Fibroblast of skin of left biceps (primary cell): Measurements from ENCODE around the gene DPY19L2.
"Not testable (repeated sequence)": the region's sequence is repeated elsewhere in the genome, so short reads cannot be mapped to it uniquely, and the experiment has no call there.

ENCODE experiments used
- DNase-seq, 2 experiments: peaks; one replicate each; pipeline ENCODE4 v3.0.0-alpha.2; 2013; ENCODE audit warnings: low read depth in 2 of 2

The DPY19L2 gene

DNA sequence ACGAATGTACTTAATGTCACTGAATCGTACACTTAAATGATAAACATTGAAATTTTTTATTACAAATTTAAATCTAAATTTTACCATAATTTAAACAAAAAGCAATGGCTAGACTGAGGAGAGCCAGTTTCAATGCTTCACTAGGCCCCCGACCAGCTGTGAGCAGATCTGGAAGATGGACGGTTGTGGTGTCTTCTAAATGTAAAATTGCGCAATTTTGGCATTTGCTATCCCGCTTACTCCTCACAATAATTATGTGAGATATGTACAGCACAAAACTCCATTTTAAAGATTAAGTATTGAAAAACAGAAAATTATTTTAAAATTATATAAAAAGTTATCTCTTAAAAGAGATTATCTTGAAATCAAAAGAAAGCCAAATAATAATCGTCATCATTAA, 5.3 kb downstream of the DPY19L2 start:
- not testable (repeated sequence) for DNase-seq

DNA sequence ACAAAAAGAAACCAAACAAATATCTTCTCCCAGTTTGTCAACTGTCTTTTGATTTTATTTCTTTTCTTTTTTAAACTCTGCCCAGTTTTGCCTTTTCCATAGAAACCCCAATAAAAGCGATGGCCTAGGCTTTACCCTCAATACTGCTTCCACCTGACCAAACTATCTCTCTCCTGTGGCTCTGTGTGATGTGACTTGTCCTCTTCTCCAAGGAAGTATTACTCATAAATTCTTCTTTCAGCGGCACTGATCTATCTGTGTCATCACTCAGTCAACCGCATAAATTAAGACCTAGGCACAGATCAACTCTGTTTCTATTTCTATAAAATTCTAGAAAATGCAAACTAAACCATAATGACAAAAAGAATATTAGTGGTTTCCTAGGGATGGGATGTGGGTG, 9.8 kb downstream of the DPY19L2 start:
- not testable (repeated sequence) for DNase-seq

DNA sequence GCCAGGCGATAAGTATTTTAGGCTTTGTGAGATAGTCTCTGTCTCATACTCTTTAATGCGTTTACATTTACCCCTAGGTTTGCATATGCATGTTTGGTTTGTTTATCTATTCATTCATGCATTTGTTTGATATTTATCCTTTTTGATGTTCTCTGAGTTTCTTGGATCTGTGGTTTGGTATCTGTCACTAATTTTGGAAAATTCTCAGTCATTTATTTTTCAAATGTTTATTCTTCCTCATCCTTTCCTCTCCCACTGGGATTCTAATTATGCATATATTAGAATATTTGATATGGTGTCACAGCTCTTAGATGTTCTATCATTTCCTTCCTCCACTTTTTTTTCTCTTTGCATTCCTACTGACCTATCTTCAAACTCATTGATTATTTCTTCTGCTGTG, 11.9 kb downstream of the DPY19L2 start:
- DNase-seq = not testable (repeated sequence)

DNA sequence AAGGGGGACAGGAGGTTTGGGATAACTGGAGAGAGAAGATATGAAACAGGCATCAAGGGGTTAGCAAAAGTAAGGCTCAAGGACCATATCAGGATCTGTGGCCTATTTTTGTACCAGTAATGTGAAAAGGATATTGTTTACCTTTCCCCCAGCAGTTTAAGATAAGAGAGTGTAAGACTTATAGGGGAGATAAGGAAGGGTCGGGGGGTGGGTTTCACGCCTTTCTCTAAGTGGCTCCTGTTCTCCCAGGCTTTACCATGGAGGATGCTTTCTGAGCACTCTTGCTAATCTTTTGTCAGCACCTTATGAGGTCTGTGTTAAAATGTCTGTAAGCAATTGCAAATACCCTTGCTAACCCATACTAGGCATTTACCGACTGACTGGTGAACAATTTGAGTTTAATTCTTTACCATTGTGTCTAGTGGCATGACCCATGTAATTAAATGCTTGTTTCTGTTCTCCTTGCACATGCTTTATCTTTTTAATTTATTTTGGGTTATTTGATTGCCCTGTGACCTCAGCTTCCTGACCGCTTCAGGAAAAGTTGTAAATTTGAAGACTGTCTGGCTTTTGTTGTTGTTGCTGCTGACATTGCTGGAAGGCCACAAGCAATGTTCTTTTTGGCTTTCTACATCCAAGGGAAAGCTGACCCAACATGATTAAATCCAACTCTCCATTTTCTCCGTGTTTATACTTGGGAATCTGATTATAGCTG, 12.6 kb downstream of the DPY19L2 start:
- not testable (repeated sequence) for DNase-seq

DNA sequence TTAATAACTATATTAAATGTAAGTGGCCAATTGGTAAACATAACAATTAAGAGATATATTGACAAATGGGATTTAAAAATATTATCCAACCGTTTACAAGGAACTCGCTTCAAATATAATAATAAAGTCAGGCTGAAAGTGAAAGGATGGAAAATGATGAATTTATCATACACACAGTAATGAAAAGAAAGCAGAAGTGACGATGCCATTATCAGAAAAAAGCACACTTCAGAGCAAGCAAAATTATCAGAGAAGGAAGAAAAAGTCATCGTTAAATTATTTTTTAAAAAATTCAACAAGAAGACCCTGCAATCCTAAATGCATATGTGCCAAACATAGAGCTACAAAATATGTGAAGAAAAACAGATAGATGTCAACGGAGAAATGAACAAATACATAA, 13.8 kb downstream of the DPY19L2 start:
- DNase-seq = not testable (repeated sequence)

DNA sequence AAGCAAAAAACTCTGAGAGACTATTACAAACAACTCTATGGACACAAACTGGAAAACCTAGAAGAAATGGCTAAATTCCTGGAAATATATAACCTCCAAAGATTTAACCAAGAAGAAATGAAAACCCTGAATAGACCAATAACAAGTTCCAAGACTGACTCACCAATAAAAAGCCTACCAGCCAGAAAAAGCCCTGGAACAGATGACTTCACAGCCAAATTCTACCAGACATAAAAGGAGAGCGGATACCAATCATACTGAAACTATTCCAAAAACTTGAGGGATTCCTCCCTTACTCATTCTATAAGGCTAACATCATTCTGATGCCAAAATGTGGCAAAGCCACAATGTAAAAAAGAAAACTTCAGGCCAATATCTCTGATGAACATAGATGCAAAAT, 18.8 kb downstream of the DPY19L2 start:
- peak; percentile 57 to 61 for DNase-seq

DNA sequence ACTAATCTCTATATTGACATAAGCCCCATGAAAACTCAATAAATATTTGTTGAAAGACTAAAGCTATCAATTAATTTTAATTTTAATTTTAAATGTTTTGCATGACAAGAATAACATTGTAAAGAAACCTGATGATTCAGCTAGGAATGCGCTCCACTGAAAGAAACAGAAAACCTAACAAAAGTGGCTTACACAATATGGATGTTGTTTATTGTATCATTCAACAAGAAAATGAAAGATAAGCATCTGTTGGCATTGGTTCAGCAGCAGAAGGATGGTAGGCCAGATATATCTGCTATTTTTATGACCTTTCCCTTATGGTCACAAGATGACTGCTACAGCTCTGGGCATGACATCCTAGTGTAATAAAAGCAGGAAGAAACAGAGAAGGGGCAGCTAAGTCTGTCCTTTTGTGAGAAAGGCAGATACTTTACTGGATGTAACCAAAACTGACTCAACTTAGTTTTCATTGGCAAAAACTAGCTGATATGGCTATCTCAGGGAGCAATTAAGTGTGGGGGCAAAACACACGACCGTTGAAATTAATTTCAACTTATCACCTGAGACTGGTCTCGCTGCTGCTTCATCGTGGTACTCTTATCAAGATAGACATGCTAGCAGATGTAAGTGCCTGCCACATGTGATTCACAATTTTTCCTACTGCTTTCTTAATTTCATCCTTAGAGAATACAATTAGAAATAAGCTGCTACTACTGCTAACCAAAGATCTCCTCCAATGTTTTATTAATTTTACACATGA, 24.7 kb downstream of the DPY19L2 start:
- DNase-seq = not testable (repeated sequence)

DNA sequence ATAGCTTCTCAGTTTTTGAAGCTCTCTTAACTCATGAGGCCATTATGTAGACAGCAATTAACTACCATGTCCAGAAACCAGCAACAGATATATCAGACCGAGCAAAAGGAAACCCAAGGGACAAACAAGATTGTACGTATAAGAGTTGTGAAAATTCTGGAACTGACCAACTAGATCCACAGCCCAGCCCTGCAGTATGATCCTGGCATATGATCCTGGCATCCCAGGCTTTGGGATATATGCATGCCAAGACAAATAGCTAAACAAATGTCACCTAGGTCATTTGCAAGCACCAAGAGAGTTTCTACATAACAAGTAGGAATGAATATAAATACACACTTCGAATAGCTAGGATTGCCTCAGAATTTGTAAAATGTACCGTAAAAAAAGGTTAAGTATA, 44.0 kb downstream of the DPY19L2 start:
- not testable (repeated sequence) for DNase-seq

DNA sequence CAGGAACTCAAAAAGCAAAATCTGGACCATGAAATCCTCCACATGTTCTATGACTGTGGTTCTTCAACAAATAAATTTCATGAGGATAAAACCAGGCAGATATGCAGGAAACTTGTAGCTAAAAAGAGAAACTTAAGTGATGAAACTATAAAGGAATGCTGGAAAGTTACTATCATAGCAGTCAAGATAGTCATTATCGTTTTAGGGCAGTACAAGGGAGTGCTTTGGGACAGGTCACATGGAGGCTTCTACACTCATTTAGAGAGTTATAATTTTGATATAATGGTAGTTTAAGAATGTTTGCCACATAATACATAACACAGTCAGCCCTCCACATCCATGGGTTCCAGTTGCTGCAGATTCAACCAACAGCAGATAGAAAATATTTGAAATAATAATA, 52.7 kb downstream of the DPY19L2 start:
- DNase-seq = not testable (repeated sequence)

DNA sequence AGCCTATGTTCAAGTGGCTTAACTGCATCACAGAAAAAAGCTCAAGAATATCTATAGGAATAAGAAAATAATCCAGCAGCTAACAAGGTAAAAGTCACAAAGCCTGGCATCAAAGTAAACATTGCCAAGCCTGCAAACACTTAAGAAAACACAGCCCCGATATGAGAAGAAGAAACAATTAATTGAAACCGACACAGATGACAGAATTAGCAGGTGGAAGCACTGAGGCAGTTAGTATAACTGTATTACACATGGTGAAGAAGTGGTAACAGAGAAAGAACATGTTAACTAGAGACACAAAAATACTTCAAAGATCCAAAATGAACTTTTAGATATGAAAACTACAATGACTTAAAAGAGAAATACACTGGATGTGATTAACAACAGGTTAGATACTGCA, 57.0 kb downstream of the DPY19L2 start:
- DNase-seq = not testable (repeated sequence)

DNA sequence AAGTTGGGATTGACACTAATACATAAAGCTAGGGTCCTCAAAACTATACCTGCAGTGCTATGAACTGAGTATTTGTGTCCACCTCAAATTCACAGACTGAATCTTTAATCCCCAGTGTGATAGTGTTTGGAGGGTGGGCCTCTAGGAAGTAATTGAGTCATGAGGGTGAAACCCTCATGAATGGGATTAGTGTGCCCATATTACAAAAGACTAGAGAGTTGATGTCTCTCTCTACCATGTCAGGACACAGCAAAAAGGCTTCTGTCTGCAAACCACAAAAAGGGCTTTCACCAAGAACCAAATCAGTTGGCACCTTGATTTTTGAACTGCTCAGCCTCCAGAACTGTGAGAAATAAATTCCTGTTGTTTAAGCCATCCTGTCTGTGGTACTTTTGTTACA, 59.0 kb downstream of the DPY19L2 start:
- not testable (repeated sequence) for DNase-seq

DNA sequence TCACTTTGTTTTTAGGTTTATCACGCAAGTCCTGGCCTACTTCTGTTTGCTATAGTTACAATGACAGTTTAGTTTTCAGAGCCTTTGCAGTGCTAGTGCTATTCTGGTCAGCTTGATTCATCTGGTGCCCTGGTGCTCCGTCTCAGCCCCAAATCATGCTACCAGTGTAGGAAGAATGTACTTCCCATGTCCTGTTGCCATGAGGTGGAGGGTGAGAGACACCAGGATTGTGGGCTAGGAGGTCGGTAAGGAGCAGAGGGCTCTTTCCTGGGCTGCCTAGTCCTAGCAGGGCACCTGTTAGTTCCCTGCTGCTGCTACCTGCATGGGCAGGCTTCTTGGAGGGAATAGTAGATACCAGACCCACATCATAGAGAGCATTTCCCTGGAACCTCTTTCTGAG, 63.3 kb downstream of the DPY19L2 start:
- DNase-seq = not testable (repeated sequence)

DNA sequence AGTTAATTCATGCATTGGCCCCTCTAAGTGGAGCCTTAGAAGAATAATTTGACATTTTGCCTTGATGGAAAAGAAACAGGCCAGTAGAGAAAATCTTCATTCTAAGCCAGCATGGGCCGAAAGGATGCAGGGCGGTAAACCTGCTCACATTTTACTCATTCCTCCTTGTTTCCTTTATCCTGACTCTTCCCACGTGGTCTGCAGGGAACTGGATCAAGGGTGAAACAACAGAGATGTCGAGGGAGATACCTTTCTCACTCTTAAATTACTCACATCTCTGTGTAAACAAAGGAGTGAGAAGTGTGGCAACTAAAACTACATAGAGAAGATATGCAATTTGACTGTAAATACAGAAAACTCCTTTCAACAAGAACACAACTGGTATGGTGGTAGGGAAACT, 73.5 kb downstream of the DPY19L2 start:
- DNase-seq = not testable (repeated sequence)

DNA sequence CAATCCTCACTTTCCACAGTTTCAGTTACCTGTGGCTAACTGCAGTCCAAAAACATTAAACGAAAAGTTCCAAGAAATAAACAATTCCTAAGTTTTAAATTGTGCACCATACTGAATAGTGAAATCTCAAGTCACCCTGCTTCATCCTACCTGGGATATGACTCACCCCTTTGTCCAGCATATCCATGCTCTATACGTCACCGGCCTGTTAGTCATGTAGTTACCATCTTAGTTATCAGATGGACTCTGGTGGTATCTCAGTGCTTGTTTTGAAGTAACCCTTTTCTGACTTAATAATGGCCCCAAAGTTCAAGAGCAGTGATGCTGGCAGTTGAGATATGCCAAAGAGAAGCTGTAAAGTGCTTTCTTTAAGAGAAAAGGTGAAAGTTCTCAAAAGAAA, 83.9 kb downstream of the DPY19L2 start:
- DNase-seq = not testable (repeated sequence)

DNA sequence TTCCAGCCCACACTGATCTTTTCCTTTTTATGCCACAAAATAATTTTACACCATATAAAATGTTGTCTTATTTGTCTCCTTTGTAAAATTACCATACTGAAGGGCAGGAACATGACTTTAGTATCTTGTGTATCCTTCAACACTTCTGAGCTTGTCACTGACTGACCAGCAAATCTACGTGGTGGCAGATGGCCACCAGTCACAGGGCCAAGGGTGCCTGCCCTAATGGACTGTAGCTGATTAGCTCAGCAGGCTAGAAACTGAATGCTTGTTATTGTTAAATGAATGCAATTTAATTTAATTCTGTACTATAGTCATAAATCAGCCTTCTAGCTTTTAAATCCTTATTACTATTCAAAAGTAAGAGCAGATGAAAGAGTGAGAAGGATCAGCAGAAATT, 85.0 kb downstream of the DPY19L2 start:
- not testable (repeated sequence) for DNase-seq

DNA sequence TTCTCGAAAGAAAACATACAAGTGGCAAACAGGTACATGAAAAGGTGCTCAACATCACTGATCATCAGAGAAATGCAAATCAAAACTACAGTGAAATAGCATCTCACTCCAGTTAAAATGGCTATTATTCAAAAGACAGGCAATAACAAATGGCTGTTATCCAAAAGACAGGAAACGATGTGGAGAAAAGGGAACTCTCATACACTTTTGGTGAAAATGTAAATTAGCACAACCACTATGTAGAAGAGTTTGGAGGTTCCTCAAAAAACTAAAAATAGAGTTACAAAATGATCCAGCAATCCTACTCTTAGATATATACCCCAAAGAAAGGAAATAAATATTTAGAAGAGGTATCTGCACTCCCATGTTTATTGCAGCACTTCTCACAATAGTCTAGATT, 90.7 kb downstream of the DPY19L2 start:
- DNase-seq = not testable (repeated sequence)

DNA sequence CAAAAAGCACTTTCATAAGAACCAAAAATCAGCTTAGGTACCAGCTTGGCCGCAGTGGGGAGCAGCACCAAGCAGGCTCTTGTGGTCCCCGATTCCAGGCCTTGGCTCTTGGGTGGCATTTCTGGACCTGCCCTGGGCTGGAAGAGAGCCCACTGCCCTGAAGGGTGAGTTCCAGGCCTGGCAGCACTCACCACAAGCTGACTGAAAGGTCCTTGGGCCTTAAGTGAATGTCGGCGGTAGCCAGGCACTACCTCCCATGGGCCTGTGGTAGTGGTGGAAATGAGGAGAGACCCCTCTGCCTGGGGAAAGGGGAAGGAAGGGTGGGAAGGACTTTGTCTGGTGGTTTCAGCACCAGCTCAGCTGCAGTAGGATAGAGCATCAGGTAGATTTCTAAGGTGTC, 96.3 kb downstream of the DPY19L2 start:
- DNase-seq = not testable (repeated sequence)

DNA sequence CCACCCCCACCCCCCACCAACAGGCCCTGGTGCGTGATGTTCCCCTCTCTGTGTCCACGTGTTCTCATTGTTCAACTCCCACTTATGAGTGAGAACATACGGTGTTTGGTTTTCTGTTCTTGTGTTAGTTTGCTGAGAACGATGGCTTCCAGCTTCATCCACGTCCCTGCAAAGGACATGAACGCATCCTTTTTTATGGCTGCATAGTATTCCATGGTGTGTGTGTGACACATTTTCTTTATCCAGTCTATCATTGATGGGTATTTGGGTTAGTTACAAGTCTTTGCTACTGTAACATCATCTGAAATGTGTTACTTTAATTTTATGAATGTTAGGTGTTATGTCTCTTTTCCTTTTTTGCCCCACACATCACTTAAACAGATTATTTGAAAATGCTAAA, 109.8 kb downstream of the DPY19L2 start:
- not testable (repeated sequence) for DNase-seq

DNA sequence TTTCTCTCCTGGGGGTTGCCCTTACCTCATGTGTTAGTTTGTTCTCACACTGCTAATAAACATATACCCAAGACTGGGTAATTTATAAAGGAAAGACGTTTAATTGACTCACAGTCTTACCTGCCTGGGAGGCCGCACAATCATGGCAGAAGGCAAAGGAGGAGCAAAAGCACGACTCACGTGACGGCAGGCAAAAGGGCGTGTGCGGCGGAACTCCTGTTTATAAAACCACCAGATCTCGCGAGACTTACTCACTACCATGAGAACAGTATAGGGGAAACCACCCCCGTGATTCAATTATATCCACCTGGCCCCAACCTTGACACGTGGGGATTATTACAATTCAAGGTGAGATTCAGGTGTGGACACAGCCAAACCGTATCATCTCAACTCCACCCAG, 116.9 kb downstream of the DPY19L2 start:
- DNase-seq = not testable (repeated sequence)

DNA sequence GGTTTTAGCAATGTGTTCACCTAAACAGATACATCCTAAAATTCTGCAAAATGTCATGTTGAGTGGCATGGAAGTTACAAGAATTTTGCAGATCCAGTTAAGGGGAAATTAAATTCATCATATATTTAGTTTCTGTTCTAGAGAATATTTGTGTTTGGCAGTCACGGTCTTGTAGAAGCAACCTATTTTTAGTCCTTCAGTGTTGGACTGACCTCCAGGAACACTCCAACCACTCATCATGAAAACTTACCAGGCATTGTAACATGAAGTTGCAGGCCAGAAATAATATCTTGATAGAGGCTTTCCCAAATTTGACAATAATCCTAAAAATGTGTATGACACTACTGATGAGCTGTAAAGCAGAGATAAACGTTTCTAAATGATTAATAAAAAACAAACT, 119.3 kb downstream of the DPY19L2 start:
- not testable (repeated sequence) for DNase-seq

DNA sequence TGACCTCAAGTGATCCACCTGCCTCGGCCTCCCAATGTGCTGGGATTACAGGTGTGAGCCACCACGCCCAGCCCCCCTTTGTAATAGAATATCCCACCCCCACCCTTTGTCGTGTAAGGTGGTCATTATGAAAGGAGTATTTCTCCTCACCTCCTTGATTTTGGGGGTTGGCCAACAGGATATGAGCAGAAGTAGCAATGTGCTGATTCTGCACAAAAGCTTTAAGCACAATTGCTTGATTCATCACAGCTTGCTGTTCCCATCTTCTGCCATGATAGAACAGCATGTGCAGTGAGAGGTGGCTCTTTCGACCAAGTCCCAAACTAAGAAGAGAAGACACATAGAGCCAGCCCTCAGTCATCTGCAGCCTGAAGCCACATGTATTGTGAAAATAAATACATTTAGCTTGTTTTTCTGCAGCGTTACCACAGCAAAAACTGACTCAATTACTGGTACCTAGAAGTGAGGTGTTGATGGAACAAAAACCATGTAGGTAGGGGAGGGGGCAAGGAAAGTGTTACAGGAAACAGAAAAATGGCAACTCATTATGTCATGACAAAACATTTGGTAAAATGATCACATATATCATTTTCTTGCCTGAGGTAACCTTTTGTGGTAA, 122.9 kb downstream of the DPY19L2 start:
- DNase-seq = not testable (repeated sequence)

DNA sequence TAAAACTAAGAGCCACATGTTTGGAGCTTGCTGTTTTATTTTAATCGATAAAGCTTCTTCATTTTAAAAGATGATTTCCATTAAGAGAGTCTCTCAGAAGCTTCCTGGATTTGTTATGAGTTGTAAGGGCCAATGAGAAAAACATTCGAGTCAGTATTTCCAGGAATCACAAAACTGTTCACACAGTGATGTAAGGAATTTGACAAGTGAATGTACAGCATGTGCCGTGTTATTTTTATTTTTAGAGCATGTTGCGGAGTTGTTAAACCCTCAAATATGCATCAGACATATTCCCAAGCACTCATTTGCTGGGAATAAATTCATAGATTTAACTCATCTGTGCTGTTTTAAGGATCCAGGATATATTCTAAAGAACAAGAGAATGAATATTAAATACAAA, 129.6 kb downstream of the DPY19L2 start:
- not testable (repeated sequence) for DNase-seq

DNA sequence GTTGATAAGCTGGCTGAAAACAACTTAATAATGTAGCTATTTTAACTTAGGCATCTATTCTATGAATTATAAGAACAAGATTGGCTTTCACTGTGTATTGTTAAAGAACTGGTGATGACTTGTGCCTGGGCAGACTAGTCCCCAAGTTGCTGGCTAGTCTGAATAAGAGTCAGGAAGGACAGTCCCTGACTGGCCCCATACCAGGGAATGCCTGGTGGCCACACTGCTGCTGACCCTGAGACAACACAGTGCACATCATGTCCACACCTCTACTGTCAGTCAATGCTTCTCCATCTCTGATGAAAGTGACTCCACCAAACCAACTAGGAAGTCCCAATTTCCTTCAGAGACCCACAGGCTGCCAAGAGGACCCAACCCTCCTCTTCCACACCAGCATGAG, 130.5 kb downstream of the DPY19L2 start:
- DNase-seq = not testable (repeated sequence)
